Immature natural killer cell (primary cell): ENCODE results near the gene PDE3A. TPM values are rescaled to one million over a fixed set of nuclear protein-coding genes. Genes with fewer than 3 reads are reported as not detected.

Source experiments
- DNase-seq, 3 donors: peaks; one replicate each; pipeline ENCODE4 v3.0.0; 2022; ENCODE audit warnings: mixed read lengths in 1 of 3
- H3K27ac Mint-ChIP-seq, 6 donors: one replicate each; pipeline ENCODE4 v1.8.0; 2020; ENCODE audit warnings: mixed read lengths in 6 of 6, mild to moderate bottlenecking in 5 of 6, inconsistent platforms in 4 of 6, moderate library complexity in 3 of 6
- H3K27me3 Mint-ChIP-seq, 3 donors: one replicate each; pipeline ENCODE4 v1.8.0; 2020 to 2021; ENCODE audit warnings: low read depth in 3 of 3, mild to moderate bottlenecking in 3 of 3, mixed read lengths in 3 of 3, moderate library complexity in 3 of 3, inconsistent platforms in 1 of 3
- H3K36me3 Mint-ChIP-seq, 3 donors: one replicate each; pipeline ENCODE4 v1.8.0; 2020; ENCODE audit warnings: mixed read lengths in 3 of 3, inconsistent platforms in 2 of 3, mild to moderate bottlenecking in 2 of 3
- H3K4me1 Mint-ChIP-seq, 2 donors: one replicate each; pipeline ENCODE4 v1.8.0; 2020; ENCODE audit warnings: inconsistent platforms in 2 of 2, mild to moderate bottlenecking in 2 of 2, mixed read lengths in 2 of 2, moderate library complexity in 1 of 2
- H3K4me3 Mint-ChIP-seq, 5 donors: one replicate each; pipeline ENCODE4 v1.8.0; 2020; ENCODE audit warnings: mild to moderate bottlenecking in 5 of 5, mixed read lengths in 5 of 5, inconsistent platforms in 3 of 5, moderate library complexity in 3 of 5
- H3K9me3 Mint-ChIP-seq, 6 donors: one replicate each; pipeline ENCODE4 v1.8.0; 2020; ENCODE audit warnings: mild to moderate bottlenecking in 6 of 6, mixed read lengths in 6 of 6, inconsistent platforms in 4 of 6, moderate library complexity in 3 of 6
- polyA plus RNA-seq, 3 donors: library from polyadenylated mRNA; unstranded; fragments of 300-500 nt; fragmentation: Illumina TruSeq; gene quantifications; one replicate each; pipeline ENCODE4 v1.2.3, GENCODE V29; 2021

The PDE3A gene
- polyA plus RNA-seq, 3 donors from 2014 or later, result 0.08 TPM; not detected in 2

GRCh38 chr12:20624718-20625117 lies 256.4 kb downstream of the PDE3A start:
- H3K36me3 Mint-ChIP-seq, result no peaks in the 10 kb centered on the region
- no peak overlapping the region for H3K4me3 Mint-ChIP-seq
- DNase-seq, result no peak
- H3K4me1 Mint-ChIP-seq, result no peaks in the 10 kb centered on the region
- H3K27ac Mint-ChIP-seq, result no peak overlapping the region
- H3K9me3 Mint-ChIP-seq, result peaks cover 0 to 4% (median under 1%) of the 10 kb centered on the region in 6 donors
- H3K27me3 Mint-ChIP-seq, result peaks cover 0 to 2% (median 2%) of the 10 kb centered on the region in 3 donors

GRCh38 chr12:20625531-20625930 lies 257.2 kb downstream of the PDE3A start:
- H3K4me1 Mint-ChIP-seq, result no peaks in the 10 kb centered on the region
- DNase-seq, result no peak

GRCh38 chr12:20627001-20627588 lies 258.8 kb downstream of the PDE3A start:
- peaks cover 0 to 2% (median 2%) of the 10 kb centered on the region in 3 donors for H3K27me3 Mint-ChIP-seq
- no peak overlapping the region for H3K27ac Mint-ChIP-seq
- no peak for DNase-seq
- H3K9me3 Mint-ChIP-seq, result peaks cover 0 to 4% (median under 1%) of the 10 kb centered on the region in 6 donors
- no peaks in the 10 kb centered on the region for H3K36me3 Mint-ChIP-seq
- H3K4me3 Mint-ChIP-seq, result no peak overlapping the region
- no peaks in the 10 kb centered on the region for H3K4me1 Mint-ChIP-seq

More at GRCh38 chr12:20625531-20625930, 257.2 kb downstream of the PDE3A start:
- H3K4me3 Mint-ChIP-seq, result no peak overlapping the region
- peaks cover 0 to 2% (median 2%) of the 10 kb centered on the region in 3 donors for H3K27me3 Mint-ChIP-seq
- H3K36me3 Mint-ChIP-seq, result no peaks in the 10 kb centered on the region
- no peak overlapping the region for H3K27ac Mint-ChIP-seq
- H3K9me3 Mint-ChIP-seq, result peaks cover 0 to 4% (median under 1%) of the 10 kb centered on the region in 6 donors

- Mint-ChIP-seq H3K27me3 (peaks cover 0 to 2% (median 0%) of the 10 kb centered on the region in 3 donors), H3K27ac (no peak overlapping the region), H3K4me1 (no peaks in the 10 kb centered on the region), H3K9me3 (peaks cover 0 to 4% (median 0%) of the 10 kb centered on the region in 6 donors), H3K4me3 (no peak overlapping the region), H3K36me3 (no peaks in the 10 kb centered on the region)
- no peak for DNase-seq
Observed at GRCh38 chr12:20628226-20628787, 260.0 kb downstream of the PDE3A start.

- Mint-ChIP-seq H3K36me3 (no peaks in the 10 kb centered on the region), H3K27ac (no peak overlapping the region), H3K4me3 (no peak overlapping the region), H3K4me1 (no peaks in the 10 kb centered on the region), H3K9me3 (peaks cover 0 to 2% (median 0%) of the 10 kb centered on the region in 6 donors), H3K27me3 (peaks cover 0 to 2% (median 0%) of the 10 kb centered on the region in 3 donors)
- DNase-seq, result no peak
Observed at GRCh38 chr12:20628999-20629398, 260.7 kb downstream of the PDE3A start.

GRCh38 chr12:20629414-20630156 lies 261.2 kb downstream of the PDE3A start:
- no peak for DNase-seq
- peaks cover 0 to 2% (median 0%) of the 10 kb centered on the region in 6 donors for H3K9me3 Mint-ChIP-seq
- H3K27me3 Mint-ChIP-seq, result peaks cover 0 to 2% (median 0%) of the 10 kb centered on the region in 3 donors
- no peak overlapping the region for H3K4me3 Mint-ChIP-seq
- no peaks in the 10 kb centered on the region for H3K4me1 Mint-ChIP-seq
- no peak overlapping the region for H3K27ac Mint-ChIP-seq
- H3K36me3 Mint-ChIP-seq, result no peaks in the 10 kb centered on the region

- Mint-ChIP-seq H3K4me3 (no peak overlapping the region), H3K36me3 (no peaks in the 10 kb centered on the region), H3K9me3 (no peaks in the 10 kb centered on the region)
Observed at GRCh38 chr12:20631711-20632110, 263.4 kb downstream of the PDE3A start.

GRCh38 chr12:20641106-20641505 lies 272.8 kb downstream of the PDE3A start:
- Mint-ChIP-seq H3K36me3 (no peaks in the 10 kb centered on the region), H3K4me3 (no peak overlapping the region), H3K9me3 (no peaks in the 10 kb centered on the region), H3K27ac (no peak overlapping the region), H3K4me1 (no peaks in the 10 kb centered on the region), H3K27me3 (no peaks in the 10 kb centered on the region)
- DNase-seq, result no peak

More at GRCh38 chr12:20631711-20632110, 263.4 kb downstream of the PDE3A start:
- H3K27ac Mint-ChIP-seq, result no peak overlapping the region
- no peaks in the 10 kb centered on the region for H3K27me3 Mint-ChIP-seq
- DNase-seq, result no peak
- no peaks in the 10 kb centered on the region for H3K4me1 Mint-ChIP-seq

- Mint-ChIP-seq H3K9me3 (no peaks in the 10 kb centered on the region), H3K4me1 (no peaks in the 10 kb centered on the region), H3K36me3 (no peaks in the 10 kb centered on the region), H3K27me3 (no peaks in the 10 kb centered on the region), H3K4me3 (no peak overlapping the region), H3K27ac (no peak overlapping the region)
- no peak for DNase-seq
Observed at GRCh38 chr12:20643822-20644221, 275.5 kb downstream of the PDE3A start.

GRCh38 chr12:20646239-20646827 lies 278.0 kb downstream of the PDE3A start:
- Mint-ChIP-seq H3K27me3 (no peaks in the 10 kb centered on the region), H3K4me1 (no peaks in the 10 kb centered on the region), H3K36me3 (no peaks in the 10 kb centered on the region), H3K27ac (no peak overlapping the region), H3K4me3 (no peak overlapping the region), H3K9me3 (no peaks in the 10 kb centered on the region)
- DNase-seq, result peak in 1 of 3 donors; percentile 4

- H3K36me3 Mint-ChIP-seq, result no peaks in the 10 kb centered on the region
- no peaks in the 10 kb centered on the region for H3K27me3 Mint-ChIP-seq
- H3K27ac Mint-ChIP-seq, result no peak overlapping the region
- peaks cover 0 to 4% (median under 1%) of the 10 kb centered on the region in 6 donors for H3K9me3 Mint-ChIP-seq
- DNase-seq, result no peak
- H3K4me3 Mint-ChIP-seq, result no peak overlapping the region
- no peaks in the 10 kb centered on the region for H3K4me1 Mint-ChIP-seq
Observed at GRCh38 chr12:20653871-20654270, 285.5 kb downstream of the PDE3A start.

GRCh38 chr12:20656600-20656999 lies 288.3 kb downstream of the PDE3A start:
- DNase-seq, result no peak
- Mint-ChIP-seq H3K4me3 (no peak overlapping the region), H3K27ac (no peak overlapping the region), H3K27me3 (no peaks in the 10 kb centered on the region), H3K36me3 (no peaks in the 10 kb centered on the region), H3K4me1 (no peaks in the 10 kb centered on the region), H3K9me3 (peaks cover 6 to 19% (median 8%) of the 10 kb centered on the region in 6 donors)

- Mint-ChIP-seq H3K9me3 (peaks cover 7 to 25% (median 15%) of the 10 kb centered on the region in 6 donors), H3K4me3 (no peak overlapping the region), H3K27ac (no peak overlapping the region), H3K4me1 (no peaks in the 10 kb centered on the region), H3K36me3 (no peaks in the 10 kb centered on the region), H3K27me3 (no peaks in the 10 kb centered on the region)
- DNase-seq, result no peak
Observed at GRCh38 chr12:20657496-20657895, 289.2 kb downstream of the PDE3A start.

- Mint-ChIP-seq H3K27me3 (peaks cover 0 to 4% (median 0%) of the 10 kb centered on the region in 3 donors), H3K27ac (no peak overlapping the region), H3K9me3 (peaks cover 1 to 27% (median 12%) of the 10 kb centered on the region in 6 donors), H3K4me1 (no peaks in the 10 kb centered on the region), H3K4me3 (no peak overlapping the region), H3K36me3 (peaks cover 0 to 3% (median 0%) of the 10 kb centered on the region in 3 donors)
- DNase-seq, result no peak
Observed at GRCh38 chr12:20681334-20681733, 313.0 kb downstream of the PDE3A start.
